ENCODE measurements around the gene HECW1. TPM values are rescaled to one million over a fixed set of nuclear protein-coding genes. Genes with fewer than 3 reads are reported as not detected.

Gene HECW1
- total and polyA plus RNA-seq, 11 donors: 0.23 TPM; not detected in 10

DNA sequence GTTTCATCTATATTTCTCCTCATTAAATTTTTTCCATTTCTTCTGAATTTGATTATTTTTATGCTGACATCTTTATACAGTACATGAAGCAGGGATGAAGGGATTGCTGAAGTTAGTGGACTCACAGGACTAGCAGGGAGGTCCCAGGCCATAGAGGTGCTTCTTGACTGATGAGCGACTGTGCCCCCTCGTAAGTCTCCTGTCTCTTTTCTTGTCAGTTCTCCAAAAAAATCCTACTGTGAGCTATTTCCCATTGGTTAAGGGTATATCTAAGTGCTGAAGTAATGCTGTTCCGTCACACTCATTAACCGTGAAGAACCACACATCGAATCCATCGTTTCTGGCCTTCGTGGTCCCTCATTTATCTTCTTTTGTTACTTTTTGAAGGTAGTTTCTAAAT, 27.7 kb downstream of the HECW1 start:
- Histone ChIP-seq H3K9me3 (no peaks in the 10 kb centered on the region), H3K4me3 (no peak overlapping the region), H3K36me3 (no peaks in the 10 kb centered on the region), H3K4me1 (peaks cover 0 to 4% (median 0%) of the 10 kb centered on the region in 12 donors), H3K27me3 (peaks cover 0 to 8% (median 0%) of the 10 kb centered on the region in 9 donors), H3K27ac (no peak overlapping the region)
- no peak for TF ChIP-seq POLR2A (IDR thresholded peaks at IDR 0.05)
- no peak for TF ChIP-seq CTCF (IDR thresholded peaks at IDR 0.05)
- WGBS, 4 donors: 92 to 96% (median 95%) methylated on average over 7 of the region's 7 CpGs
- no peak for ATAC-seq
- intact Hi-C loops (cut with DNase I): no loop called here
- DNase-seq: no peak

GRCh38 chr7:43141091-43141490, 28.6 kb downstream of the HECW1 start:
- peaks cover 0 to 5% (median 0%) of the 10 kb centered on the region in 9 donors for H3K27me3 ChIP-seq
- no peak overlapping the region for H3K4me3 ChIP-seq
- DNase-seq (no peak), ATAC-seq (no peak)
- 78 to 91% (median 81%) methylated on average over 5 of the region's 5 CpGs for WGBS, 4 donors
- no peaks in the 10 kb centered on the region for H3K36me3 ChIP-seq
- intact Hi-C loops (cut with DNase I): no loop called here
- no peak overlapping the region for H3K27ac ChIP-seq
- peaks cover 0 to 4% (median 0%) of the 10 kb centered on the region in 12 donors for H3K4me1 ChIP-seq
- no peaks in the 10 kb centered on the region for H3K9me3 ChIP-seq
- no peak for TF ChIP-seq POLR2A (IDR thresholded peaks at IDR 0.05)
- no peak for TF ChIP-seq CTCF (IDR thresholded peaks at IDR 0.05)

- H3K9me3 ChIP-seq: no peaks in the 10 kb centered on the region
- H3K4me1 ChIP-seq: no peaks in the 10 kb centered on the region
- ATAC-seq (no peak), DNase-seq (no peak)
- intact Hi-C loops (cut with DNase I): no loop called here
- no peak overlapping the region for H3K27ac ChIP-seq
- 85 to 89% (median 86%) methylated on average over 5 of the region's 5 CpGs for WGBS, 4 donors
- no peak overlapping the region for H3K4me3 ChIP-seq
- TF ChIP-seq CTCF (IDR thresholded peaks at IDR 0.05) (no peak), POLR2A (IDR thresholded peaks at IDR 0.05) (no peak)
- H3K36me3 ChIP-seq: no peaks in the 10 kb centered on the region
- H3K27me3 ChIP-seq: peaks cover 0 to 13% (median 0%) of the 10 kb centered on the region in 9 donors
Observed at GRCh38 chr7:43142703-43143102, 30.3 kb downstream of the HECW1 start.

DNA sequence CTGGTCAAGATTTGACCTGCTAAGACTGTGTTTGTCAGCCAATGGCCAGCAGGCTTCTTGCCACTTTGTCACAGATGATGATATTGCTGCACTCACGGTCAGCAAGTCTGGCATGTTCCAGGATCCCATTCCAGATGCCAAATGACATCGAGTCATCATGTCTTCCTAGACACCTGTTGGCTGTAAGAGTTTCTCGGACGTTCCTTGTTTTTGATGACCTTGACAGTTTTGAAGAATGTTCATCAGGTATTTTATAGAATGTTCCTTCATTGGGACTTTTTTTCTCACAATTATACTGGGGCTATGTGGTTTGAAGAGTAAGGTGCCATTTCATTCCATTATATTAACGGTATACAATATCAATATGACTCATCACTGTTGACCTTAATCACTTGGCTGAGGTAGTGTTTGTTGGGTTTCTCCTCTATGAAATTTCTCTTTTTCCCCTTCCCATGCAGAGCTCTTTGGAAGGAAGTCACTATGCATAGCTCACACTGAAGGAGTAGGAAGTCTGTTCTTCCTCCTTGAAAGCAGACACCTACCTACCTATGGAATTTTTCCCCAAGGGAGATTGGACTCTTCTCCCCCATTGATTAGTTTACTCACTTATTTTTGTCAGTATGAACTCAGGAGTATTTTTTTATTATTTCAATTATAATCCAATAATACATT, 31.6 kb downstream of the HECW1 start:
- no peaks in the 10 kb centered on the region for H3K9me3 ChIP-seq
- WGBS, 4 donors: 84 to 91% (median 89%) methylated on average over 5 of the region's 5 CpGs
- peaks cover 0 to 13% (median 0%) of the 10 kb centered on the region in 9 donors for H3K27me3 ChIP-seq
- no peak overlapping the region for H3K27ac ChIP-seq
- DNase-seq: no peak
- H3K4me3 ChIP-seq: no peak overlapping the region
- ATAC-seq: no peak
- intact Hi-C loops (cut with DNase I): no loop called here
- H3K36me3 ChIP-seq: no peaks in the 10 kb centered on the region
- no peaks in the 10 kb centered on the region for H3K4me1 ChIP-seq
- TF ChIP-seq POLR2A (IDR thresholded peaks at IDR 0.05): no peak
- no peak for TF ChIP-seq CTCF (IDR thresholded peaks at IDR 0.05)

Data from heart left ventricle (tissue), 16 donors.